ENCODE measurements around the gene RPL18. TPM values are rescaled to one million over a fixed set of nuclear protein-coding genes. Genes with fewer than 3 reads are reported as not detected.

RPL18 gene
- total and polyA plus RNA-seq, 9 of the 15 experiments (the other 6 are each of a cell fraction or from before 2014, with no cell fraction given): 312 to 2,635 (median 1,653) TPM

- TF ChIP-seq CREB3L1 (IDR thresholded peaks at IDR 0.05; ENCODE audit: borderline replicate concordance, low read depth) (0 out of 2 replicates have a peak, but pooled peaks have one; percentile 25), FOXP4 (CRISPR knock-in tag; IDR thresholded peaks at IDR 0.05; ENCODE audit: borderline replicate concordance) (0 out of 2 replicates have a peak, but pooled peaks have one; percentile 44), PYGO2 (tag; IDR thresholded peaks at IDR 0.05) (no peak), MEF2D (tag; conservative IDR thresholded peaks at IDR 0.05; ENCODE audit: low read depth) (no peak), ETV6 (IDR thresholded peaks at IDR 0.05; ENCODE audit: borderline replicate concordance in 1 of 2, low read depth in 2 of 2, low read length in 1 of 2) (no peak), ETV6 (CRISPR knock-in tag; IDR thresholded peaks at IDR 0.05; ENCODE audit: borderline replicate concordance) (no peak), MTA3 (IDR thresholded peaks at IDR 0.05; ENCODE audit: borderline replicate concordance) (0 out of 2 replicates have a peak, but pooled peaks have one; percentile 20), CCNT2 (IDR thresholded peaks at IDR 0.05; ENCODE audit: borderline replicate concordance, extremely low read depth, insufficient read length, low read depth, low read length) (no peak), ZNF384 (IDR thresholded peaks at IDR 0.05; ENCODE audit: low read depth, low read length) (peak; percentile 86), ZNF589 (CRISPR knock-in tag; IDR thresholded peaks at IDR 0.05; ENCODE audit: low read depth) (peak; percentile 36; the same call in 1 of the 2 replicates), ZNF76 (CRISPR knock-in tag; IDR thresholded peaks at IDR 0.05; ENCODE audit: borderline replicate concordance) (no peak), USF1 (CRISPR knock-in tag; IDR thresholded peaks at IDR 0.05) (no peak; the same call in 1 of the 2 replicates), MNT (conservative IDR thresholded peaks at IDR 0.05) (peak in 1 of 2 experiments; percentile 67; a peak in 2 of 4 replicates), ZBED1 (IDR thresholded peaks at IDR 0.05) (0 out of 2 replicates have a peak, but pooled peaks have one; percentile 41), ZNF507 (tag; conservative IDR thresholded peaks at IDR 0.05) (no peak), SP2 (IDR thresholded peaks at IDR 0.05; ENCODE audit: extremely low read depth, low read depth, low read length, poor library complexity, severe bottlenecking) (no peak), USF2 (CRISPR knock-in tag; IDR thresholded peaks at IDR 0.05) (no peak), ZNF408 (CRISPR knock-in tag; IDR thresholded peaks at IDR 0.05; ENCODE audit: low read depth) (no peak), ZNF79 (CRISPR knock-in tag; IDR thresholded peaks at IDR 0.05; ENCODE audit: low read depth) (no peak)
These were observed 20.8 kb upstream of the RPL18 start (continued) for GRCh38 chr19:48639483-48640375.

Measured in K562 (cell line).